Endothelial cell of umbilical vein (primary cell): ENCODE results near the gene IKZF4. TPM values are rescaled to one million over a fixed set of nuclear protein-coding genes. Genes with fewer than 3 reads are reported as not detected.

Source experiments
- BruUV-seq: library from RNA; stranded (reverse); fragments of 400-500 nt; replicated peaks from 2 replicates; lab custom pipeline; 2021; lab: Mats Ljungman, UMichigan
- CTCF ChIA-PET: fragments of 300-600, 350-600 bp; sonication (Branson Sonifier 250); formaldehyde crosslinking; loops from one replicate; lab custom pipeline; 2021; ENCODE audit warnings: antibody characterized with exemption, inconsistent platforms; lab: Charles Lee
- POLR2A ChIA-PET: fragments of 300-600, 350-600 bp; sonication (Branson Sonifier 250); formaldehyde crosslinking; loops from one replicate; lab custom pipeline; 2021; ENCODE audit warnings: antibody characterized with exemption, inconsistent platforms; lab: Charles Lee
- DNase-seq: peaks from one replicate; pipeline ENCODE4 v3.0.0-alpha.2; 2011; ENCODE audit warnings: low read depth, low spot score
- FAIRE-seq: peaks from 2 replicates; lab custom pipeline; 2011; peaks lifted over from hg19 to GRCh38; lab: Jason Lieb, UNC
- H2AFZ ChIP-seq: 2 replicates; pipeline ENCODE4 v1.6.0; 2012; ENCODE audit warnings: low read depth, low read length, control low read depth, inconsistent platforms
- H3K27ac ChIP-seq: 2 replicates; pipeline ENCODE4 v1.5.1; 2011; ENCODE audit warnings: low read depth, mild to moderate bottlenecking, control low read depth, low read length, moderate library complexity; ENCODE audit not compliant: insufficient read depth
- H3K27me3 ChIP-seq, 2 experiments: 2 replicates each; pipeline versions ENCODE4 v1.6.0 to v1.6.1; 2011; ENCODE audit warnings: low read length in 2 of 2, mixed read lengths in 1 of 2; ENCODE audit not compliant: control insufficient read depth in 2 of 2, insufficient read depth in 2 of 2
- H3K36me3 ChIP-seq, 2 experiments: 2 replicates in 1 of 2; 3 replicates in 1 of 2; pipeline ENCODE4 v1.5.1; 2011; ENCODE audit warnings: low read length in 2 of 2, mild to moderate bottlenecking in 1 of 2, moderate library complexity in 1 of 2; ENCODE audit not compliant: control insufficient read depth in 2 of 2, insufficient read depth in 2 of 2; ENCODE audit errors: extremely low read depth in 1 of 2
- H3K4me1 ChIP-seq: 3 replicates; pipeline ENCODE4 v1.5.1; 2011; ENCODE audit warnings: mild to moderate bottlenecking, low read length; ENCODE audit not compliant: control insufficient read depth, insufficient read depth; ENCODE audit errors: extremely low read depth
- H3K4me2 ChIP-seq: 2 replicates; pipeline ENCODE4 v1.6.1; 2011; ENCODE audit warnings: low read length, control low read depth, mixed read lengths; ENCODE audit not compliant: insufficient read depth
- H3K4me3 ChIP-seq, 3 experiments: fragments of 200-600 bp in 1 of 3; sonication (generic), shearing (Covaris generic) in 1 of 3; replicated peaks in 1 of 3; 2 replicates each; pipeline ENCODE4 v1.5.1; 2011 to 2016; ENCODE audit warnings: control low read depth in 3 of 3, low read length in 3 of 3, mild to moderate bottlenecking in 2 of 3, inconsistent platforms in 1 of 3, low read depth in 1 of 3, moderate library complexity in 1 of 3; ENCODE audit not compliant: insufficient read depth in 1 of 3
- H3K79me2 ChIP-seq: 2 replicates; pipeline ENCODE4 v1.6.0; 2012; ENCODE audit warnings: low read length, inconsistent platforms; ENCODE audit not compliant: control insufficient read depth, insufficient read depth
- H3K9ac ChIP-seq: replicated peaks from 2 replicates; pipeline ENCODE3; 2011; ENCODE audit warnings: low read length, control low read depth; ENCODE audit not compliant: insufficient read depth; ENCODE audit errors: extremely low read depth
- H3K9me1 ChIP-seq: replicated peaks from 3 replicates; pipeline ENCODE4 v1.6.0; 2011; ENCODE audit warnings: mild to moderate bottlenecking, low read length; ENCODE audit not compliant: control insufficient read depth, insufficient read depth; ENCODE audit errors: extremely low read depth
- H3K9me3 ChIP-seq: replicated peaks from 2 replicates; pipeline ENCODE4 v1.5.1; 2012; ENCODE audit warnings: low read length, inconsistent platforms; ENCODE audit not compliant: control insufficient read depth, insufficient read depth
- H4K20me1 ChIP-seq: replicated peaks from 2 replicates; pipeline ENCODE3; 2011; ENCODE audit warnings: mild to moderate bottlenecking, low read length; ENCODE audit not compliant: control insufficient read depth, insufficient read depth; ENCODE audit errors: extremely low read depth
- EZH2 ChIP-seq: IDR thresholded peaks from 2 replicates; pipeline ENCODE4 v1.6.1; 2012; ENCODE audit warnings: borderline replicate concordance, low read depth, mild to moderate bottlenecking, moderate library complexity, low read length, inconsistent platforms; ENCODE audit not compliant: severe bottlenecking
- FOS ChIP-seq: IDR thresholded peaks from 2 replicates; pipeline ENCODE4 v1.6.1; 2011; ENCODE audit warnings: mild to moderate bottlenecking, low read length, moderate library complexity, borderline replicate concordance; ENCODE audit not compliant: insufficient read depth
- GATA2 ChIP-seq: IDR thresholded peaks from 2 replicates; pipeline ENCODE4 v1.7.0; 2011; ENCODE audit warnings: low read depth, mild to moderate bottlenecking, moderate library complexity, mixed read lengths, low read length; ENCODE audit not compliant: insufficient read length, insufficient read depth
- JUN ChIP-seq: IDR thresholded peaks from 2 replicates; pipeline ENCODE4 v1.6.1; 2011; ENCODE audit warnings: borderline replicate concordance, low read depth; ENCODE audit not compliant: insufficient read length, insufficient read depth
- MYC ChIP-seq: IDR thresholded peaks from one replicate; pipeline ENCODE4 v1.6.1; 2011; ENCODE audit warnings: mild to moderate bottlenecking, low read depth, low read length
- POLR2A ChIP-seq: IDR thresholded peaks from 2 replicates; pipeline ENCODE4 v1.6.1; 2012; ENCODE audit warnings: low read depth, mild to moderate bottlenecking, control low read depth, low read length
- POLR2AphosphoS5 ChIP-seq: IDR thresholded peaks from 2 replicates; pipeline ENCODE4 v1.6.1; 2012; ENCODE audit warnings: low read depth, mild to moderate bottlenecking, control low read depth, low read length, moderate library complexity; ENCODE audit not compliant: insufficient read depth
- dilution Hi-C: fragments of 300-500 bp; cut with MboI; formaldehyde crosslinking; loops from one replicate; pipeline ENCODE4 v1.15.0; 2019; ENCODE audit warnings: low sequenced_read_pairs; ENCODE audit not compliant: extremely low pct_ligation_motif_present
- intact Hi-C: fragments of 100-400 bp; cut with micrococcal nuclease; formaldehyde crosslinking; loops from one replicate; pipeline ENCODE4 v1.10.0; 2022
- polyA plus RNA-seq, 4 experiments: library from polyadenylated mRNA; depleted of rRNA in 3 of 4; stranded (reverse) in 3 of 4; unstranded in 1 of 4; fragments of >200 nt; gene quantifications; 2 replicates each; pipeline versions ENCODE4 v1.2.1 to v1.2.3, GENCODE V29; 2011 to 2012; ENCODE audit warnings: missing spikeins in 1 of 4
- total RNA-seq: library from RNA; stranded (reverse); gene quantifications from 2 replicates; pipeline ENCODE4 v1.2.3, GENCODE V29; 2021
- TF ChIP-seq, protein P1 (sequence below), 2 donors: IDR thresholded peaks; 1 replicate in 1 of 2; 2 replicates in 1 of 2; pipeline ENCODE4 v1.5.1; 2011; ENCODE audit warnings: low read length in 2 of 2, mild to moderate bottlenecking in 2 of 2, moderate library complexity in 2 of 2, control low read depth in 1 of 2, inconsistent platforms in 1 of 2, low read depth in 1 of 2; ENCODE audit not compliant: insufficient read depth in 1 of 2; ENCODE audit errors: extremely low read depth in 1 of 2
- TF ChIP-seq, protein P2 (sequence below): IDR thresholded peaks from 2 replicates; pipeline ENCODE4 v1.6.1; 2011; ENCODE audit not compliant: insufficient read depth, insufficient read length

The IKZF4 gene
- total and polyA plus RNA-seq, 2 donors (not counting 3 experiments of a cell fraction or from before 2014, with no cell fraction given) = 3.4 to 5.4 TPM

DNA sequence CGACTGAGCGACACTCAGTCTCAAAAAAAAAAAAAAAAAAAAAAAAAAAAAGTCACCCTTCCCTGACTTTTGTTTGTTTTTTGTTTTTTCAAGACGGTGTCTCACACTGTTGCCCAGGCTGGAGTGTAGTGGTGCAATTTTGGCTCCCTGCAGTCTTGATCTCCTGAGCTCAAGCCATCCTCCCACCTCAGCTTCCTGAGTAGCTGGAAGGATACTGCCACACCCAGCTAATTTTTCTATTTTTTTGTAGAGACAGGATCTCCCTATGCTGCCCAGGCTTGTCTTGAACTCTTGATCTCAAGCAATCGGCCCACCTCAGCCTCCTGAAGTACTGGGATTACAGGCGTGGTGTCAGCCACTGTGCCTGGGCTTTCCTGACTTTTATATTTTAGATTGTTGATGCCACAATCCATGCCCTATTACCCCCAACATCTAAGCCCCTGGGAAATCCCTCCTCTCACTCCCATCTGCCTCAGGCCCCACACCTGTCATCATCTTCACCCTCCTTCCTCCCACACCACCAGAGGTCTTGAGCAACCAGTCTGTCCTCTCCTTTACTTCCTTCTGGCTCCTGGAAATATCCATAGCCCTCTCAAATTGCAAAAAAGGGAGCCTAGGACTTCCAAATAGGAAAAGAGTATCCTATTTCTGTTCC lies 7.8 kb downstream of the IKZF4 start:
- peak overlapping the region; percentile 14 for H3K27ac ChIP-seq
- CTCF ChIA-PET = interaction anchor here (0.6 to 5.4 kb wide), 28 partner anchors 9 to 299 kb away, joined by 3 to 295 read pairs (median 6); partner anchors contain the start of genes CD63, PA2G4, RAB5B and SUOX
- H3K9ac ChIP-seq = no peak overlapping the region
- BruUV-seq = no TSS peak
- no peaks in the 10 kb centered on the region for H3K27me3 ChIP-seq
- DNase-seq (peak; percentile 16), FAIRE-seq (peak; percentile 42)
- peaks cover 2 to 6% of the 10 kb centered on the region in 2 experiments for H3K36me3 ChIP-seq
- POLR2A ChIA-PET = interaction anchor here (0.9 to 1.4 kb wide), 2 partner anchors 12 to 32 kb away, joined by 4 to 9 read pairs; partner anchors contain the start of gene SUOX
- H3K9me1 ChIP-seq = no peaks in the 10 kb centered on the region
- peak overlapping the region; percentile 61 for H2AFZ ChIP-seq
- H3K4me3 ChIP-seq = no peak overlapping the region
- intact Hi-C loops = loop anchor here (1.0 to 2.0 kb wide), 5 partner anchors 13 to 289 kb away; partner anchors contain the start of gene RPS26
- no peaks in the 10 kb centered on the region for H3K9me3 ChIP-seq
- H3K79me2 ChIP-seq = no peaks in the 10 kb centered on the region
- TF ChIP-seq GATA2 = no peak
- TF ChIP-seq MYC = no peak
- TF ChIP-seq FOS = no peak
- TF ChIP-seq, protein P1, sequence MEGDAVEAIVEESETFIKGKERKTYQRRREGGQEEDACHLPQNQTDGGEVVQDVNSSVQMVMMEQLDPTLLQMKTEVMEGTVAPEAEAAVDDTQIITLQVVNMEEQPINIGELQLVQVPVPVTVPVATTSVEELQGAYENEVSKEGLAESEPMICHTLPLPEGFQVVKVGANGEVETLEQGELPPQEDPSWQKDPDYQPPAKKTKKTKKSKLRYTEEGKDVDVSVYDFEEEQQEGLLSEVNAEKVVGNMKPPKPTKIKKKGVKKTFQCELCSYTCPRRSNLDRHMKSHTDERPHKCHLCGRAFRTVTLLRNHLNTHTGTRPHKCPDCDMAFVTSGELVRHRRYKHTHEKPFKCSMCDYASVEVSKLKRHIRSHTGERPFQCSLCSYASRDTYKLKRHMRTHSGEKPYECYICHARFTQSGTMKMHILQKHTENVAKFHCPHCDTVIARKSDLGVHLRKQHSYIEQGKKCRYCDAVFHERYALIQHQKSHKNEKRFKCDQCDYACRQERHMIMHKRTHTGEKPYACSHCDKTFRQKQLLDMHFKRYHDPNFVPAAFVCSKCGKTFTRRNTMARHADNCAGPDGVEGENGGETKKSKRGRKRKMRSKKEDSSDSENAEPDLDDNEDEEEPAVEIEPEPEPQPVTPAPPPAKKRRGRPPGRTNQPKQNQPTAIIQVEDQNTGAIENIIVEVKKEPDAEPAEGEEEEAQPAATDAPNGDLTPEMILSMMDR (IDR thresholded peaks at IDR 0.05; ENCODE audit: extremely low read depth in 1 of 2, insufficient read depth in 1 of 2, low read depth in 1 of 2, low read length in 2 of 2) = no peak
- no peak for TF ChIP-seq JUN
- no peak for TF ChIP-seq EZH2
- TF ChIP-seq POLR2A = no peak
- TF ChIP-seq, protein P2, sequence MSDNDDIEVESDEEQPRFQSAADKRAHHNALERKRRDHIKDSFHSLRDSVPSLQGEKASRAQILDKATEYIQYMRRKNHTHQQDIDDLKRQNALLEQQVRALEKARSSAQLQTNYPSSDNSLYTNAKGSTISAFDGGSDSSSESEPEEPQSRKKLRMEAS = no peak
- TF ChIP-seq POLR2AphosphoS5 = no peak
- no peaks in the 10 kb centered on the region for H4K20me1 ChIP-seq
- H3K4me1 ChIP-seq = peaks cover 17% of the 10 kb centered on the region
- H3K4me2 ChIP-seq = peak overlapping the region; percentile 86
- dilution Hi-C loops = no loop called here
